Omental fat pad (tissue), 4 donors: ENCODE results near the gene SPATA6L. TPM values are rescaled to one million over a fixed set of nuclear protein-coding genes. Genes with fewer than 3 reads are reported as not detected.

Source experiments
- ATAC-seq: fragments of 150-250 bp; one replicate; pipeline ENCODE4 v1.9.1; 2016; ENCODE audit warnings: mild to moderate bottlenecking, moderate library complexity; ENCODE audit not compliant: low FRiP score
- DNase-seq: peaks from one replicate; pipeline ENCODE4 v3.0.0-alpha.2; 2019; ENCODE audit warnings: low spot score
- total RNA-seq, 4 donors: library from RNA; depleted of rRNA; stranded (reverse); fragments of >200 nt; gene quantifications; one replicate each; pipeline ENCODE4 v1.1.0, GENCODE V29; 2016
- TF ChIP-seq, protein P1 (sequence below), 3 donors: fragments of 450-650 bp; IDR thresholded peaks; one replicate each; pipeline ENCODE4 v1.5.1; 2016 to 2017; ENCODE audit warnings: antibody characterized with exemption in 3 of 3, mild to moderate bottlenecking in 3 of 3, moderate library complexity in 2 of 3

SPATA6L gene
- total RNA-seq, 4 donors from 2014 or later: 1.3 to 5.5 (median 2.6) TPM

GRCh38 chr9:4622016-4622415 is 44.3 kb downstream of the SPATA6L start:
- ATAC-seq (no peak), DNase-seq (no peak)
- TF ChIP-seq, protein P1, sequence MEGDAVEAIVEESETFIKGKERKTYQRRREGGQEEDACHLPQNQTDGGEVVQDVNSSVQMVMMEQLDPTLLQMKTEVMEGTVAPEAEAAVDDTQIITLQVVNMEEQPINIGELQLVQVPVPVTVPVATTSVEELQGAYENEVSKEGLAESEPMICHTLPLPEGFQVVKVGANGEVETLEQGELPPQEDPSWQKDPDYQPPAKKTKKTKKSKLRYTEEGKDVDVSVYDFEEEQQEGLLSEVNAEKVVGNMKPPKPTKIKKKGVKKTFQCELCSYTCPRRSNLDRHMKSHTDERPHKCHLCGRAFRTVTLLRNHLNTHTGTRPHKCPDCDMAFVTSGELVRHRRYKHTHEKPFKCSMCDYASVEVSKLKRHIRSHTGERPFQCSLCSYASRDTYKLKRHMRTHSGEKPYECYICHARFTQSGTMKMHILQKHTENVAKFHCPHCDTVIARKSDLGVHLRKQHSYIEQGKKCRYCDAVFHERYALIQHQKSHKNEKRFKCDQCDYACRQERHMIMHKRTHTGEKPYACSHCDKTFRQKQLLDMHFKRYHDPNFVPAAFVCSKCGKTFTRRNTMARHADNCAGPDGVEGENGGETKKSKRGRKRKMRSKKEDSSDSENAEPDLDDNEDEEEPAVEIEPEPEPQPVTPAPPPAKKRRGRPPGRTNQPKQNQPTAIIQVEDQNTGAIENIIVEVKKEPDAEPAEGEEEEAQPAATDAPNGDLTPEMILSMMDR (IDR thresholded peaks at IDR 0.05): no peak

GRCh38 chr9:4620881-4621555 is 45.3 kb downstream of the SPATA6L start:
- ATAC-seq: no peak
- DNase-seq: no peak
- TF ChIP-seq, protein P1 (IDR thresholded peaks at IDR 0.05): no peak

DNA sequence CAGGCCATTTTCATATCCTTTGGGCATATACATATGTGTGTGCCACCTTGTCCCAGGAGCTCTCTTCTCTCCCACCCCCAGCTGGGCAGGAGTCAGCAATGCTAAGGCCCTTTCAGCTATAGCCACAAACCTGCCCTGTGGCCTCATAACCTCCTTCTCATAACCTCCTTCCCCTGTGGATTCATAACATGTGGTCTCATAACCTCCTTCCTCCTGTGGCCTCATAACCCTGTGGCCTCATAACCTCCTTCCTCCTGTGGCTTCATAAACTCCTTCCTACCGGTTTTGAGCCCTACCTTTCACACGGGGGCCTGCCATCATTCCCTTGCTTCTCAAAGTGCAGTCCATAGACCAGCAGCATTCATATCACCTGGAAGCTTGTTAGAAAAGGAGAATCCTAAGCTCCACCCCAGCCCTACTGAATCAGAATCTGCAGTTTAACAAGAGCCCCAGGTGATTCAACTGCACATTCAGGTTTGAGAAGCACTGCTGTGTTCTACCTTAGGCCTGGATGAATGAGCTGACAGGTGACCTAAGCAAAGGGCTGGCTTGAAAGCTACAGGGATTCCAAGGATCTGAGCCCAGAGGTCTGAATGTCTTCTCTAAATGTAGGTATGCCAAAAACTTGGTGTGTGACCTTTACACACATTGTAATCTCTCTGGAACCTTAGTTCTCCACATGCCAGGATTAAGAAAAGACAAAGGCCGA is 46.1 kb downstream of the SPATA6L start:
- DNase-seq (no peak), ATAC-seq (no peak)
- TF ChIP-seq, protein P1 (IDR thresholded peaks at IDR 0.05): no peak

GRCh38 chr9:4618700-4619099 is 47.6 kb downstream of the SPATA6L start:
- TF ChIP-seq, protein P1 (IDR thresholded peaks at IDR 0.05): no peak
- DNase-seq: no peak
- ATAC-seq: no peak

- TF ChIP-seq, protein P1 (IDR thresholded peaks at IDR 0.05): no peak
- DNase-seq: no peak
- no peak for ATAC-seq
These were observed 48.5 kb downstream of the SPATA6L start for GRCh38 chr9:4617752-4618151.

DNA sequence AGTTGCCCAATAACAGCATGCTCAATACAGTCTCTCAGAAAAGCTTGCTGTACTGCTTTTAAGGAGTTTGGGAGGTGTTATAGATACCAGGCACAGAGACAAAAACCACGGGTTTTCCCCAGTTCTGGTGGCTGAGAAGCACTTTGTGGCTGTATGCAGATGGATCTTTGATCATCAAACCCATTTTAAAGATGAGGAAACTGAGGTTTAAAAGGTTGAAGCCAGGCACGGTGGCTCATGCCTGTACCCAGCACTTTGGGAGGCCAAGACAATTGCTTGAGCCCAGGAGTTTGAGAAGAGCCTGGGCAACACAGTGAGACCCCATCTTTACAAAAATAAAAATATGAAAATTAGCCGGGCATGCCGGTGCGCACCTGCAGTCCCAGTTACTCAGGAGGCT is 50.5 kb downstream of the SPATA6L start:
- DNase-seq (no peak), ATAC-seq (no peak)
- TF ChIP-seq, protein P1 (IDR thresholded peaks at IDR 0.05): no peak

- DNase-seq (no peak), ATAC-seq (no peak)
- TF ChIP-seq, protein P1 (IDR thresholded peaks at IDR 0.05): no peak
These were observed 51.0 kb downstream of the SPATA6L start for GRCh38 chr9:4615251-4615650.
